Measurements from ENCODE around the gene LIPH.

LIPH gene

GRCh38 chr3:185540695-185541094 is 11.7 kb downstream of the LIPH start:
- DNase-seq (ENCODE audit: low read depth, low spot score), result no peak

DNA sequence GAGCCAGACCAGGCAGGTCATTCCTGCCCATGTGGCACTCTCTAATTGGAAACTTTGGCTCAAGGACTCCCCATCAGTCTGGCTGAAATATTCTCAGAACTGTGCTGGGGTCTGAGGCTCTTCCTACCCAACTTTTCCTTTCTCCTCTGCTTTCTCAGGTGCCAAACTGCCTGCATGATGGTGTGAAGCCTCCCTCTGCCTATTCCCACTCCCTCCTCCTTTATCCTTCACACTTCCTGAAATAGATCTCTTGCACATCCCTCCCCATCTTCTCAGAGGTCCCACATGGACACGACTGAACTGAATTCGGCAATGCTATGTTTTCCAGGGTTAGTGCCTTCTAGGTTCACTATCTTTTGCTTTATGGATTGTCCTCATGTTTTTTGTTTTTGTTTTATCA is 12.5 kb downstream of the LIPH start:
- DNase-seq (ENCODE audit: low read depth, low spot score), result no peak

GRCh38 chr3:185537369-185537970 is 14.9 kb downstream of the LIPH start:
- peak; percentile 51 for DNase-seq (ENCODE audit: low read depth, low spot score)

- no peak for DNase-seq (ENCODE audit: low read depth, low spot score)
Measured at GRCh38 chr3:185534511-185534910, 17.9 kb downstream of the LIPH start.

GRCh38 chr3:185532901-185533300 is 19.5 kb downstream of the LIPH start:
- no peak for DNase-seq (ENCODE audit: low read depth, low spot score)

DNA sequence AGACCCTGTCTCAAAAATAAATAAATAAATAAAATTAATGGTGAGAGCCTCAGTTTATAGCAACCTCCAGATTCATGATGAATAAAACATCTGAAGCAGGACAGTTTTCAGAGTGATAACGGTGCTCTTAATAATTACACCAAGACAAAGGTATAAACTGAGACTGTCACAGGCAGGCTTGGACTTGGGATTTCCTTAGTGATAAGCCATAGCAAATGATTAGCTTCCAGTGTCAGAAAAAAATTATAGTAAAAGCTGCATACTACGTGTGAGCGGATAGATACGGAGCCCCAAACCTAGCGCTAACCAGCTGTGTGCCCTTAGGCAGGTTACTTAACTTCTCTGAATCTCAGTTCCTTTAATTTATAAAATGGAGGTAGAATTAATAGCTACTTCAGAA is 21.5 kb downstream of the LIPH start:
- DNase-seq (ENCODE audit: low read depth, low spot score), result no peak

DNA sequence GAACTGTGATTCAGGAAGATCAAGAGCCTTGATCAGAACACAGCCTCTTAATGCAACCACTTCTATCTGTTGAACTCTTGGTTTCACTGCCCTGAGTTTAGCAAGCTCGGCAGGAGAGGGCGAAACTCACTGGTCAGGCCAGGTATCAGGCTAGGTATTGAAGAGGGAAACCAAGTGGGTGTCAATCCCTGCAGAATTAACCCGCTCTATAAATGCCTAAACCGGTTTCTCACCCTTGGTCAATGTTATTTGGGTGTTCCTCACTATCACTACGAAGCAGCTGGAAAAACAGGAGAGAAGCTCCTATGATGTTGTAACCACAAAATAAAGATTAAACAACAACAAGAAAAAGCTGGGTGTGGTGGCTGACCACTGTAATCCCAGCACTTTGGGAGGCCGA is 23.9 kb downstream of the LIPH start:
- DNase-seq (ENCODE audit: low read depth, low spot score), result no peak

DNA sequence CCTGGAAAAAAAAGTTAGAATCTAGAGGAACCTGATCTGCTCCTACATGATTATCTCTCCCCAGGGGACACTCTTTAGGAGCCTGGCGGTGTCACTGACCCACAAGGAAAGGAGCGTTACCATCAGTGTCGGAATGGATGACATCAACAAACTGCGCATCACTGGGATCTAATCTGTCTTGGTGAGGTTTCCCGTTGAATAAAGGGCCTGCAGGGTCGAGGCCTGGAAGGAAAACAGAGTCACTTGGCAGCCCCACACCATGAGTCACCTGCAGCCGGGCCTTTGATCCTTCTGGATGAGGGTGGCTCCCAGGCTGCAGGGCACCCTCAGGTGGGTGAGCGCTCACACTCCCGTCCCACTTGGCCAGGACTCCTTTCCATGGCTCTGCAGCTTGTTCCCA is 25.0 kb downstream of the LIPH start:
- peak; percentile 63 for DNase-seq (ENCODE audit: low read depth, low spot score)

- no peak for DNase-seq (ENCODE audit: low read depth, low spot score)
Measured at GRCh38 chr3:185526349-185526951, 25.9 kb downstream of the LIPH start.

DNA sequence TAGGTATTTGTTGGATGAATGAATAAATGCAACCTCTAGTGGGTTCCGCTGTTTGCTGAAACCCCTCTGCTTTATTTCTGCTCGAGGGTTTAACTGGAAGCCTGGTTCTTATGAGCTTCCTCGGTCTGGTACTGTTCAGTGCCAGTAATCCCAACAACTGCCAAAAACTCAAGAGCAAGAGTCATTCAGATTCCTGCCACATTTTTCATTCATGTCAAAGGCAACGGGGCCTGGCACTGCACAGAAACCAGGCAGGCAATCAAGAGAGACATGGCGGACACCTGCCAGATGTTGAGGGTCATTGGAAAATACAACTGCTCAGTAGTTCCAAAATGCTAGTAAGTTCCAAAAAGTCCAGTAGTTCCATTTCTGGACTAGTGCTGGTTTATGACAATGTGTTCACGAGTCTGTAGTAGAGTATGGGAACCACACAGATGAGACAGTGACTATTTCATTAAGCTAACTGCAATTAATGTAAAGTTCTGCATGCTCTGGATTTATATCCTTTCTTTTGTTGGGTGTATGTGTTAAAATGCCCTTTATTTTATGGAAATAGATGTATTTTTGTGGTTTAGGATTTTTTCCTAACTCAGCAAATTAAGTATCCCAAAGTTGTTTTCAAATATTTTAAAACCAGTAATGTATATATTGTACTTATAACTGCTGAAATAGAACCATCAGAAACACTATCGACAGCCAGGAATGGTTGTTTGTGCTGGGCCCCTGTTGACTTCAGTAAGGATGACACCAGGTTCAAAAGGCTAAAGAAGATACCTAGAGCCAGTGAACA is 30.8 kb downstream of the LIPH start:
- no peak for DNase-seq (ENCODE audit: low read depth, low spot score)

- no peak for DNase-seq (ENCODE audit: low read depth, low spot score)
Measured at GRCh38 chr3:185519021-185519420, 33.4 kb downstream of the LIPH start.

DNA sequence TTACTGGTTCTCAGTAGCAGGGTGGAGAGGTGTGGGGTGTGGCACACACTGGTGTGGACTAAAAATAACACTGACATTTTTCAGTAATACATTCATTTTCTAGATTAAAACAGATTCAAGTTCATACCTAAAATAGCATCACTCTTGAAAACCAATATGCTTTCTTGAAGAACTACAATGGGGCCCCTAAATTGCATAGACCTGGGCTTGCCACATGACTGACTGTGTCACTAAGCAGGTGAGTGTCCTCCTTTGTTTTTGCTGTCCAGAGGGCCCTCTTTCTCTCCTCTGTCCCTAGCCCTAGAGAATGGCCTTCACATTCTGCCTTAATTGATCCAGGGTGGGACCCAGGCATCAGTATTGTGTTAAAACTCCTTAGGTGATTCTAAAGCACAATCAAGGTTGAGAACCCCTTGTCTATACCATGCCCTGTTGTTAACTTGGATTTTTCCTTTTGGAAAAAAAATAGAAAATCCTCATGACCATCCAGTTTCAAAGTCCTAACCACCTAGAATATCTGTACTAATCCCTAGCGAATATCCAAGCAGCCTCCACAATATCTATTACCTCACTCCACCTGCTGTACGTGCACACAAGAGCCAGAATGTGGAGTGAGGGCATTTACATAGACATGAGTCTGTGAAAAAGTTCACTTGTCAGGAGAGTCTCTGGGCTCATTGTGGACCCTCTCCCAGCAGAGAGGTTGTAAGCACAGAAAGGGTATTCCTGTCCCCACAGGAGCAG is 34.8 kb downstream of the LIPH start:
- no peak for DNase-seq (ENCODE audit: low read depth, low spot score)

GRCh38 chr3:185511711-185512110 is 40.7 kb downstream of the LIPH start:
- DNase-seq (ENCODE audit: low read depth, low spot score), result no peak

DNA sequence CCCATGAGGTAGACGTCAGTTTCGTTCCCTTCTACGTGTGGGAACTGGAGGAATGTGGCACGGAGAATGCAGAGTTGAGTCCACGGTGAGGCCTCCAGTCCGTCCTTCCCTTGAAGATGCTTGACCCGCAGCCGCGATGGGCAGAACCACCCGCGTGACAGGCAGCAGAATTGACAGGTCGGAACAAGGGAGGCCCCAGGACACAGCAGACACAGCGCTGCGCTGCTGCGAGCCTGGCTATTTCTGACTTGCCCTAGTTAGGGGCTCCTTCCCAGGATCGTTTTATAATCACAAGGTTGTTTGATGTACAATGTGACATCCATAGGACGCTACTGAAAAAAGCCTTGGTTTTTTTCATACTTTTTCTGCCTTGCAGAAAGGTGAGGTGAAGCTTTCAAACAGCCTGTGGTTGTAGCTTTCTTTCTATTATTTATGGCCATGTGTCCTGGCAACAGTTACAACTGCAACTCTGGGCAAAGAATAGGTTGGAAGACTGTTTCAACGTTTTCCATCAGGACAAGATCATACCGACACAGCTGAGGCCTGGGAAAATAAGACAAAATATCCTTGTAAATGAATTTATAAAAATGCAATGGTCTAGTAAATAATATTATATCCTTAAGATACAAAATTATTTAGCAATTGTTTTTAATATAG is 43.9 kb downstream of the LIPH start:
- no peak for DNase-seq (ENCODE audit: low read depth, low spot score)

DNA sequence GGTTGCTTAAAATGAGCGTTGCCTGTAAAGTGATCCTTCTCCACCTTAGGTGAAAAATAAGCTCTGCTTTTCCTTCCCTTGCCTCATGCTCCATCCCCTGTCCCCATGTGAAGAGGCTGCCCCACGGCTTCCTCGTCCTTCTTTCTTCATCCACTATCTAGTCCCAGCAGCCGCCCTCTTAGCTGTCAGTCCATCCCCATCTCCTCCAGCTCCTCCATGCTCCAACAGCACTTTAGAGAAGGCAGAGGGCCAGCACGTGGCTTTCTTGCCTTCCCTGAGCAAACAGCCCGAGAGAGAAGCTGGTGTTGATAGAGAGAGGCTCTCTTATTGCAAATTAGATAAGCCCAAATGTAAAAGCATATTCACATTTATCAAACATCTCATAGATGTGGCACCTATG is 44.5 kb downstream of the LIPH start:
- DNase-seq (ENCODE audit: low read depth, low spot score), result no peak

DNA sequence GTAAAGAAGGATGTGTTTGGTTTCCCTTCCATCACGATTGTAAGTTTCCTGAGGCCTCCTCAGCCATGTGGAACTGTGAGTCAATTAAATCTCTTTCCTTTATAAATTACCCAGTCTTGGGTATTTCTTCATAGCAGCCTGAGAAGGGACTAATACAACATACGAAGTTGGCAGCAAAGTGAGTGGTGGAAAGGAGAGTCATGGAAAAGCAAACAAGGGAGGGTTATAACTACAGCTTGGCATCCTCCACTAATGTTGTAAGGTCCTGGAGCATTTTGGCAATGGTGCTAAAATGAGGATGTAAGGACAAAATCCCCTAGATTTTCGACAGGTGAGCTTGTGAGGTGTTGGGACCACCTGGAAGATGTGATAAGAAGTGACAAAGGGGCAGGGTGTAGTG is 47.8 kb downstream of the LIPH start:
- no peak for DNase-seq (ENCODE audit: low read depth, low spot score)

DNA sequence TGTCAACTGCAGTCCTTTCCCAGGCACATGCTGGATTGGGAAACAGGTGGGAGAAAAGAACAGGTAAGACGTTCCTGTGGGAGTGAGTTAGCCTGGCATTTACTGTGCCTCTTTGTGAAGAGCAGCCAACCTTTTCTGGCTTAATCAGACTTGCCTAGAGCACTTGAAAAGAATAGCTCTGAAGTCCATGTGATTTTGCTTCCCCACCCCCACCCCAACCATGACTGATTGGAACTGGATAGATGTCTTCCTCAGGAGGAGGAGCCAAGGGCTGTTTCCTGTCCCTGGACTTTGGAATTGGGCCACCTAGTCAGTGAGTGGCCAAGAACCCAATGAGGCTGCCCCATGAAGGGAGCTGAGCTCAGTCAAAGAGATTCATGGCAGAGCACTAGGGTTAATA is 48.9 kb downstream of the LIPH start:
- peak; percentile 22 for DNase-seq (ENCODE audit: low read depth, low spot score)

DNA sequence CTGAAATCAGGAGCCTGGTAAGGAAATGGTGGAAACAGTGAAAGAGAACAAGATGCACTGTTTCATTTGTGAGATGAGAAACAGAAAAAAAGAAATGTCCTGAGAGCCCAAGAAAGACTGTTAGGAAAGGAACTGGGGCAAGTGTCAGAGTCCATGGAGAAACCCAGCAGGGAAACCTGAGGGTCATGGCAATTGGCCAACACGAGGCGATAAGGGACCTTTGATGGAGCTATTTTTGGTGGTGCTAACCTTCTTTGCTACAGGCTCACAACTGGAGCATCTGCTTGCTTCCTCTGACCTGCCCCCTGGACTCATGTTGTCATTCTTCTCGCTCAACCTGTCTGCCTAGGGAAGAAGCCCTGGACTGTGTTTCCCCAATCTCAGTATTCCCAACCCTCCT is 49.4 kb downstream of the LIPH start:
- DNase-seq (ENCODE audit: low read depth, low spot score), result no peak

GRCh38 chr3:185498503-185499396 is 53.6 kb downstream of the LIPH start, which contains the start of gene TMEM41A:
TMEM41A (minus strand) TSS chr3:185499035; CDS start chr3:185498961, 74 bp downstream.
- DNase-seq (ENCODE audit: low read depth, low spot score), result peak; percentile 94

GRCh38 chr3:185490241-185490640 is 62.1 kb downstream of the LIPH start:
- no peak for DNase-seq (ENCODE audit: low read depth, low spot score)

- DNase-seq (ENCODE audit: low read depth, low spot score), result no peak
Measured at GRCh38 chr3:185489462-185489861, 62.9 kb downstream of the LIPH start.

Measured in ELF-1 (cell line).